Kidney (tissue), 14 donors: Measurements from ENCODE around the gene LYZL1. TPM values are rescaled to one million over a fixed set of nuclear protein-coding genes. Genes with fewer than 3 reads are reported as not detected.
A peak's percentile ranks its signal among the peaks of the same experiment; 100 is the strongest.

Experiments
- DNase-seq, 5 donors: peaks; one replicate each; pipeline ENCODE4 v3.0.0-alpha.2; 2013 to 2020
- FAIRE-seq: peaks from 2 replicates; lab custom pipeline; 2012; peaks lifted over from hg19 to GRCh38; lab: Jason Lieb, UNC
- H3K27ac ChIP-seq, 2 donors: one replicate each; pipeline ENCODE4 v1.7.0; 2013; ENCODE audit warnings: low read depth in 2 of 2, low read length in 2 of 2, inconsistent platforms in 1 of 2
- H3K27me3 ChIP-seq: one replicate; pipeline ENCODE4 v1.7.1; 2013; ENCODE audit warnings: low read length, inconsistent platforms; ENCODE audit not compliant: control insufficient read depth, insufficient read depth
- H3K36me3 ChIP-seq, 3 donors: one replicate each; pipeline versions ENCODE4 v1.7.0 to v1.7.1; 2013; ENCODE audit warnings: low read length in 3 of 3, control low read depth in 1 of 3, inconsistent platforms in 1 of 3; ENCODE audit not compliant: insufficient read depth in 3 of 3, control insufficient read depth in 2 of 3
- H3K4me1 ChIP-seq, 3 donors: one replicate each; pipeline versions ENCODE4 v1.7.0 to v1.7.1; 2013; ENCODE audit warnings: low read length in 3 of 3, inconsistent platforms in 1 of 3, low read depth in 1 of 3; ENCODE audit not compliant: control insufficient read depth in 2 of 3, insufficient read depth in 2 of 3
- H3K4me3 ChIP-seq, 3 donors: one replicate each; pipeline versions ENCODE4 v1.7.0 to v1.8.1; 2013; ENCODE audit warnings: low read length in 3 of 3, control low read depth in 1 of 3, inconsistent platforms in 1 of 3
- H3K9ac ChIP-seq, 3 donors: one replicate each; pipeline versions ENCODE4 v1.7.0 to v1.7.1; 2013; ENCODE audit warnings: low read length in 3 of 3, control low read depth in 1 of 3, inconsistent platforms in 1 of 3
- H3K9me3 ChIP-seq, 3 donors: one replicate each; pipeline versions ENCODE4 v1.7.0 to v1.7.1; 2013; ENCODE audit warnings: low read length in 3 of 3, control low read depth in 1 of 3, inconsistent platforms in 1 of 3; ENCODE audit not compliant: control insufficient read depth in 2 of 3, insufficient read depth in 1 of 3
- intact Hi-C: fragments of 100-400 bp; cut with DNase I; formaldehyde crosslinking; loops from one replicate; pipeline ENCODE4 v1.11.1; 2022
- polyA plus RNA-seq: library from polyadenylated mRNA; stranded (reverse); fragments of 350-450 nt; fragmentation: Illumina TruSeq; extraction: RNeasy Lipid Tissue Mini Kit (QIAGEN cat#74804); gene quantifications from one replicate; pipeline ENCODE4 v1.2.3, GENCODE V29; 2014; ENCODE audit warnings: low read depth, low replicate concordance; ENCODE audit not compliant: insufficient read depth
- total RNA-seq: library from RNA; stranded (reverse); fragmentation: NEBNext Ultra II Directional; extraction: Animal tissue kit (Norgen Biotek cat#: 25700); gene quantifications from one replicate; pipeline ENCODE4 v1.2.1, GENCODE V29; 2021
- TF ChIP-seq, protein P1 (sequence below): IDR thresholded peaks from 3 replicates; pipeline ENCODE4 v1.5.1; 2012; ENCODE audit warnings: mild to moderate bottlenecking, moderate library complexity, borderline replicate concordance; ENCODE audit not compliant: insufficient read depth; ENCODE audit errors: extremely low read depth
- donor health status: control.
- donor health status: control.
- donor health status: control.
- donor health status: control.
- donor health status: control.
- donor health status: DM: yes; HTN: yes; CAD: no.
- donor health status: Normal renal cell carcinoma (clear cell type).

The LYZL1 gene
- total and polyA plus RNA-seq, 2 donors from 2014 or later = not detected

DNA sequence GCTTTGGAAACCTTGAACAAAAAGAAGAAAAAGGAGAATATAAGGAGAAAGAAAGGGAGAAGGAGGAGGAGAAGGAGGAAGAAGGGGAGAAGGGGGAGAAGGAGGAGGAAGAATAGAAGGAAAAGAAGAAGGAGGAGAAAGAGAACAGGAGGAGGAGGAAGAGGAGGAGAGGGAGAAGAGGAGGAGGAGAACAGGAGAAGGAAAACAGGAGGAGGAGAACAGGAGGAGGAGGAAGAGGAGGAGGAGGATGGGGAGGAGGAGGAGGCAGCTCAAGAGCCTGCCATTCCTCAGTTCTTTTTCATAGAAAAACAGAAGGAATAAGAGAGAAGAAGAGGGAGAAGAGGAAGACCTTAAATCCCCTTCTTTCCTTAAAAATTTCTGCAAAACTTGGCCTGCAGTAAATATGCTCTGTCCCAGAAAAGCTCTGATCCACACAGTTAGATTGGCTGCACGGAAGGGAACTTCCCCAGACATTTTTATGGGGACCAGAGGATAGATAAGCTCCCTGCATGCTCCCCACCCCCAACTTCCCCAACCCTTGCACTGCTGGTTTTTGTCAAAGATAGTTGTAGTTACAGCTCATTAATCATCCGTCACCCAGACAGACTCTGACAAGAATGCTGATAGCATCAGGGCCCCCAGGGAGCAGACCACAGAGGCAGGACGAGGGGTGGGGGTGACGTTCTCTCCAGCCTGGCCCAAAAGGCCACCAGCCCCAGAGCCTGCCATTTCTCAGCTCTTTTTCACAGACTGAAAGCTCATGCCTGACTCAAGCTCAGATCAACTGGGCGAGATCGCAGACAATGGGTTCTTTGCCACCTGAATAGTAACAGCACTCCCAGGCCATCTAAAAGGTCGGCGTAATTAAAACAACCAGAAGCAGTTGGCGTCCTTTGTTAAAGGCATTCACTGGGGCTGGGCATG, 34.5 kb upstream of the LYZL1 start:
- peak; percentile 66 to 89 (median 77) for DNase-seq
- no peak overlapping the region for H3K4me3 ChIP-seq
- peaks cover 0 to 9% (median 0%) of the 10 kb centered on the region in 3 donors for H3K4me1 ChIP-seq
- no peaks in the 10 kb centered on the region for H3K9me3 ChIP-seq
- no peak for FAIRE-seq
- TF ChIP-seq, protein P1, sequence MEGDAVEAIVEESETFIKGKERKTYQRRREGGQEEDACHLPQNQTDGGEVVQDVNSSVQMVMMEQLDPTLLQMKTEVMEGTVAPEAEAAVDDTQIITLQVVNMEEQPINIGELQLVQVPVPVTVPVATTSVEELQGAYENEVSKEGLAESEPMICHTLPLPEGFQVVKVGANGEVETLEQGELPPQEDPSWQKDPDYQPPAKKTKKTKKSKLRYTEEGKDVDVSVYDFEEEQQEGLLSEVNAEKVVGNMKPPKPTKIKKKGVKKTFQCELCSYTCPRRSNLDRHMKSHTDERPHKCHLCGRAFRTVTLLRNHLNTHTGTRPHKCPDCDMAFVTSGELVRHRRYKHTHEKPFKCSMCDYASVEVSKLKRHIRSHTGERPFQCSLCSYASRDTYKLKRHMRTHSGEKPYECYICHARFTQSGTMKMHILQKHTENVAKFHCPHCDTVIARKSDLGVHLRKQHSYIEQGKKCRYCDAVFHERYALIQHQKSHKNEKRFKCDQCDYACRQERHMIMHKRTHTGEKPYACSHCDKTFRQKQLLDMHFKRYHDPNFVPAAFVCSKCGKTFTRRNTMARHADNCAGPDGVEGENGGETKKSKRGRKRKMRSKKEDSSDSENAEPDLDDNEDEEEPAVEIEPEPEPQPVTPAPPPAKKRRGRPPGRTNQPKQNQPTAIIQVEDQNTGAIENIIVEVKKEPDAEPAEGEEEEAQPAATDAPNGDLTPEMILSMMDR = no peak
- intact Hi-C loops = no loop called here
- no peak overlapping the region for H3K27ac ChIP-seq
- no peaks in the 10 kb centered on the region for H3K36me3 ChIP-seq
- no peaks in the 10 kb centered on the region for H3K27me3 ChIP-seq
- no peak overlapping the region for H3K9ac ChIP-seq

DNA sequence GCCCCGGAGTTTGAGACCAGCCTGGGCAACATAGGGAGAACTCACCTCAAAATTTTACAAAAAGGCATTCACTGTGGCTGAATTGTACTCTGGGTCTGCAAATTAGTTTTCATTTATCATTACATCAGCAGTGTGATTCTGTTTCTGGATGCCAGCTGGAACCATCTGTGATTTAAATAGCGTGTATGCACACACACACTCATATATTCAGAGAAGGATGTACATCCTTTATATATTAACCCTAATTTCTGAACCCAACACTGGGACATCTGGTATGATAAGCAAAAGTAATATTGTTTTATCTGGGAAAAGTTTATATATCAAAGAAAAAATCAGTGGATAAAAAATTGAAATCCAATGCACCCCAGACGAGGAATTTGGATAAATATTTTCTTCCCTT, 33.8 kb upstream of the LYZL1 start:
- H3K27ac ChIP-seq = no peak overlapping the region
- no peak for FAIRE-seq

DNA sequence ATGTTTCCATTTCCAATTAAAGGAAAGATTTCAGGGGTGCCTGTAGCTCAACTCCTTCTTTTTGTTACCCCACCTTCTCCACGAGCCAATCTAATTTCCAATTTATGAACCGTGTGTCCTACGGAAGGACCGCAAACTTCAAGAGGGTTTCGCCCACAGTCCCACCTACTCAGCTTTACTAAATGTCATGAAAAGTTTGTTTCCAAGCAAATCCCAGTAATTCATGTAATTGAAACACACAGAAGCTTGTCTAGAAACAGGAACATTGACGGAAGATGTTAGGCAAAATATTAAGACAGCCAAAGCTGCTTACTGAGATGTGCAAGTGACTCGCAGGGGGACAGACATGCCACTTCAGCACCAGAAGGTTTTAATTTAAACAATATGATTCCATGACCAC, 32.9 kb upstream of the LYZL1 start:
- Histone ChIP-seq H3K27ac (no peak overlapping the region), H3K9ac (no peak overlapping the region), H3K4me1 (peaks cover 0 to 9% (median 0%) of the 10 kb centered on the region in 3 donors), H3K4me3 (no peak overlapping the region), H3K36me3 (no peaks in the 10 kb centered on the region), H3K9me3 (no peaks in the 10 kb centered on the region), H3K27me3 (no peaks in the 10 kb centered on the region)
- DNase-seq (no peak), FAIRE-seq (no peak)
- intact Hi-C loops = no loop called here
- TF ChIP-seq, protein P1 = no peak

More for the DNA sequence above, 33.8 kb upstream of the LYZL1 start:
- H3K9me3 ChIP-seq = no peaks in the 10 kb centered on the region
- H3K4me1 ChIP-seq = peaks cover 0 to 9% (median 0%) of the 10 kb centered on the region in 3 donors
- DNase-seq = peak in 1 of 5 donors; percentile 43
- intact Hi-C loops = no loop called here
- H3K9ac ChIP-seq = no peak overlapping the region
- H3K36me3 ChIP-seq = no peaks in the 10 kb centered on the region
- H3K4me3 ChIP-seq = no peak overlapping the region
- TF ChIP-seq, protein P1 = no peak
- H3K27me3 ChIP-seq = no peaks in the 10 kb centered on the region
